Measurements from ENCODE around the gene NCOA7. TPM values are rescaled to one million over a fixed set of nuclear protein-coding genes. Genes with fewer than 3 reads are reported as not detected.
A peak's percentile ranks its signal among the peaks of the same experiment; 100 is the strongest.

Gene NCOA7
- total RNA-seq, 6 experiments from 2014 or later = 27.1 to 29.3 (median 28.6) TPM

DNA sequence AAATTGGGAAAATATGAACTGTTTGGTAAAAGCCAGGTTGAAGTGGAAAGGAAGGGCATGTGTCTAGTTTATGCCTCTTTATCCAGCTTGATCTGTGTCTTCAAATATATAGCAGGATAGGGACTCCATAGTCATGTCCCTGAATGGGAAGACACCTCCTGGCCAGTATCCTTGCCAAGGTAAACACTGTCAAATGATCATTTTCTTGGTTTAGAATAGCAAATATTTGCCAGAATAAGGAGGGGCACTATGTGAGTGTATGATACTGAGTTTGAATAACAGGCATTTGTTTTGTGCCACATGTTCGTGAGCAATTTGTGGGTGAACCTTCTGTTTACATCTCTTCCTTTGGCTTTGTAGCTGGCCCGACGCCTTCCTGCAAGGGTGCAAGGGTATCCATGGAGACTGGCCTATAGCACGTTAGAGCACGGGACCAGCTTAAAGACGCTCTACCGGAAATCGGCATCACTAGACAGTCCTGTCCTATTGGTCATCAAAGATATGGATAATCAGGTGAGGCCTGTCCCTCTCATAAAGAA is 131.6 kb downstream of the NCOA7 start:
- Mint-ChIP-seq H3K4me3 (no peak overlapping the region), H3K9me3 (no peaks in the 10 kb centered on the region), H3K36me3 (ENCODE audit: low read depth) (peaks cover 25% of the 10 kb centered on the region), H3K4me1 (ENCODE audit: low read depth) (peaks cover 50% of the 10 kb centered on the region), H3K27me3 (ENCODE audit: insufficient read depth) (no peaks in the 10 kb centered on the region), H3K27ac (no peak overlapping the region)
- DNase-seq = no peak
- TF ChIP-seq, protein P1, sequence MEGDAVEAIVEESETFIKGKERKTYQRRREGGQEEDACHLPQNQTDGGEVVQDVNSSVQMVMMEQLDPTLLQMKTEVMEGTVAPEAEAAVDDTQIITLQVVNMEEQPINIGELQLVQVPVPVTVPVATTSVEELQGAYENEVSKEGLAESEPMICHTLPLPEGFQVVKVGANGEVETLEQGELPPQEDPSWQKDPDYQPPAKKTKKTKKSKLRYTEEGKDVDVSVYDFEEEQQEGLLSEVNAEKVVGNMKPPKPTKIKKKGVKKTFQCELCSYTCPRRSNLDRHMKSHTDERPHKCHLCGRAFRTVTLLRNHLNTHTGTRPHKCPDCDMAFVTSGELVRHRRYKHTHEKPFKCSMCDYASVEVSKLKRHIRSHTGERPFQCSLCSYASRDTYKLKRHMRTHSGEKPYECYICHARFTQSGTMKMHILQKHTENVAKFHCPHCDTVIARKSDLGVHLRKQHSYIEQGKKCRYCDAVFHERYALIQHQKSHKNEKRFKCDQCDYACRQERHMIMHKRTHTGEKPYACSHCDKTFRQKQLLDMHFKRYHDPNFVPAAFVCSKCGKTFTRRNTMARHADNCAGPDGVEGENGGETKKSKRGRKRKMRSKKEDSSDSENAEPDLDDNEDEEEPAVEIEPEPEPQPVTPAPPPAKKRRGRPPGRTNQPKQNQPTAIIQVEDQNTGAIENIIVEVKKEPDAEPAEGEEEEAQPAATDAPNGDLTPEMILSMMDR (IDR thresholded peaks at IDR 0.05) = no peak

DNA sequence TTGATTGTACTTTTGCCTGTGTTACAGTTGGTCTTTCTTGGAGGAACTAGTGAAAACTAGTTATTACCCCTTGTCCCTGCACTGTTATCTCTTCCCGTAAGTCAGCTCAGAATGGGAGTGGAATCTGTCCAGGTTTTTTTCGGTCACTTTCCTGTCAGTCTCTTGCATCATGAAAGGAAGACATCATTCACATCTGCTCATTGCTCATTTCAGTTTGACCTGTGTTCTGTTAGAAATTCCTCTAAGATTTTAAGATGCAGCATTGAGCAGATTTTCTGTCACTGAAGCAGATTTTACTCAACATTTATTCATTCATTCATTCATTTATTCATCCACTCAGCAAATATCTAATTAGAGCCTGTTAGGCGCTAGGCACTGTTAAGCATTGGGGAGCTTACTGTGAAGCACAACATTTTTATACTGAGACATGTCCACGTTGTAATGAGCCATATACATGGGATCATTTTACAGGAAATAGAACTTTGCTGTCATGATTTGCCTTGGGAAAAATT is 132.7 kb downstream of the NCOA7 start:
- TF ChIP-seq, protein P1 (IDR thresholded peaks at IDR 0.05) = no peak
- peaks cover 45% of the 10 kb centered on the region for H3K4me1 Mint-ChIP-seq (ENCODE audit: low read depth)
- no peaks in the 10 kb centered on the region; the same call in 1 of the 2 replicates for H3K27me3 Mint-ChIP-seq (ENCODE audit: insufficient read depth)
- H3K27ac Mint-ChIP-seq = peak overlapping the region; percentile 58
- H3K36me3 Mint-ChIP-seq (ENCODE audit: low read depth) = peaks cover 25% of the 10 kb centered on the region
- no peak overlapping the region for H3K4me3 Mint-ChIP-seq
- no peaks in the 10 kb centered on the region for H3K9me3 Mint-ChIP-seq
- DNase-seq = no peak

DNA sequence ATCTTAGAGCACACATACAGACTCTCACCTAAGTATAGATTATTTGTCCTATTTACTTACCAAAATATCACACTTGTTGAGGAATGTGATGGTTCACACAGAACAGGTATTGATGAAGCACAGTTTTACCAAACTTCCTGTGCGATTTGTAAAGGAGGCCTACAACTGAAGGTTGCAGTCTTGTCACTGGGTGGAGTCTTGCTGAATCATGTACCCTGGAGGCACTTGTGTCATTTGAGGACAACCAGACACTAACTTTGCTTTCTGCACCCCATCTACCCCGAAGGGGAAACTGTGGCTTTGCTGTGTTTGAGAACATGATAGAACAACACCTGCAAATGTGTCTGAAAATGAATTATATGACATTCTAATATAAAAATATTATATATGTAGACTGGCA is 133.4 kb downstream of the NCOA7 start:
- no peak overlapping the region for H3K4me3 Mint-ChIP-seq
- DNase-seq = peak; percentile 60
- H3K27ac Mint-ChIP-seq = peak overlapping the region; percentile 58
- TF ChIP-seq, protein P1 (IDR thresholded peaks at IDR 0.05) = no peak
- no peaks in the 10 kb centered on the region; the same call in 1 of the 2 replicates for H3K27me3 Mint-ChIP-seq (ENCODE audit: insufficient read depth)
- H3K36me3 Mint-ChIP-seq (ENCODE audit: low read depth) = peaks cover 18% of the 10 kb centered on the region
- H3K4me1 Mint-ChIP-seq (ENCODE audit: low read depth) = peaks cover 38% of the 10 kb centered on the region
- no peaks in the 10 kb centered on the region for H3K9me3 Mint-ChIP-seq

DNA sequence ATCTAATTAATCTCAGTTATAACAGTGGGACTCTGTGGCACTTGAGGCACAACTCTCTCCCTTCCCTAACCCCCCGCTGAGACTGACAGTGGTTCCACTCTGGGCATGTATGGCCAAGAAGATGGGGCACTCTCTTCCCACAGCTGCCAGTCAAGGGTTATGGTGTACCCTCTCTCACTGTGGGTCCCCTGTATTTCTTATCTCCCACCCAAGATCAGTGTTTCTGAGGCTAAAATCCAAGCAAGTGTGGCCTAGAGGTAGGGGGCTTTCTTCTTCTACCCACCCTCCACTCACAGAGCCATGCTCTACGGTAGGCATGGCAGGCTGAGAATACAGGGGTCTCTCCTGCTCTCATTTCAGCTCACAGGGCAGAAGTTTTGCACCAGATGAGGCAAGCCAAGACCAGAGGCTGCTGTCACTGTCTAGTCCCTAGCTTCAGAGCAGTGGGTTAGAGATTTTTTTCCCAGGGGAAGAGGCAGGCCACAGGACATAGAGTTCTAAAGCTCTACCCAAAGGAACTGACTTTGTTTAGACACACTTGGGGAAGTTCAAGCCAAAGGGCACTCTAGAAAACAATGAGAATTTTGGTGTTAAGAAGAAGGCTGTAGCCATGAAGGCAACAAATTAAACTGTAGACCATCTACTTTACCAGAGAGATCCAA is 134.1 kb downstream of the NCOA7 start:
- DNase-seq = no peak
- Mint-ChIP-seq H3K27ac (peak overlapping the region; percentile 64), H3K4me3 (no peak overlapping the region; the same call in 1 of the 2 replicates), H3K27me3 (ENCODE audit: insufficient read depth) (no peaks in the 10 kb centered on the region; the same call in 1 of the 2 replicates), H3K36me3 (ENCODE audit: low read depth) (peaks cover 16% of the 10 kb centered on the region), H3K9me3 (no peaks in the 10 kb centered on the region), H3K4me1 (ENCODE audit: low read depth) (peaks cover 31% of the 10 kb centered on the region)
- TF ChIP-seq, protein P1 (IDR thresholded peaks at IDR 0.05) = no peak

DNA sequence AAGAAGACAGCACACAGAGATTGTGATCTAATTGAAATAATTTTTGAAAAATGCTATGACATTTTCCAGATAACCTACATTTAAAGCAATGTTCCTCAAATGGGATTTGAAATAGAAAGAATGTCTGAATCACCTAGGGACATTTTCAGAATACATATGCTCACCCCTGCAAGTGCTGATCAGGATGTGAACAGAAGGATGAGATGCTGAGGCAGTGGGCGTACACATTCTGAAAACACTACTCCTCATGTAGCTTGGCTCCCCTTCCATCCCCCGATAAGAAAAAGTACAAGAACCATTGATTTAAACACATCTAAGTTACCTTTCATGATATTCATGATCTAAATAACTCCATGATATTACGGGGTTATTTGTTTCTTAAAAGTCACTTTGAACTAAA is 136.0 kb downstream of the NCOA7 start:
- Mint-ChIP-seq H3K27ac (no peak overlapping the region), H3K27me3 (ENCODE audit: insufficient read depth) (no peaks in the 10 kb centered on the region; the same call in 1 of the 2 replicates), H3K9me3 (no peaks in the 10 kb centered on the region), H3K4me1 (ENCODE audit: low read depth) (peaks cover 43% of the 10 kb centered on the region), H3K4me3 (no peak overlapping the region), H3K36me3 (ENCODE audit: low read depth) (peaks cover 20% of the 10 kb centered on the region)
- DNase-seq = no peak
- TF ChIP-seq, protein P1 (IDR thresholded peaks at IDR 0.05) = no peak

Measured in HFFc6 (cell line).